GM21786 (cell line): ENCODE data around the gene INO80.
A peak's percentile ranks its signal among the peaks of the same experiment; 100 is the strongest.
"Not testable (repeated sequence)": the region's sequence is repeated elsewhere in the genome, so short reads cannot be mapped to it uniquely, and the experiment has no call there.

Experiments used
- ATAC-seq: cut with Tn5 transposase; IDR thresholded peaks from one replicate; pipeline ENCODE4 v1.9.1; 2021; ENCODE audit not compliant: unreplicated experiment

Gene INO80

GRCh38 chr15:41116116-41116961 lies at the start of gene INO80:
TSS of gene INO80 (minus strand) at chr15:41116280. CDS start at chr15:41096310, 19,970 bp downstream.
- ATAC-seq: peak; percentile 80

- no peak for ATAC-seq
Measured at GRCh38 chr15:41161736-41162135, 45.7 kb upstream of the INO80 start.

- no peak for ATAC-seq
Measured at GRCh38 chr15:41161336-41161735, 45.3 kb upstream of the INO80 start.

GRCh38 chr15:41160639-41161315 lies 44.7 kb upstream of the INO80 start:
- no peak for ATAC-seq

GRCh38 chr15:41154412-41154811 lies 38.3 kb upstream of the INO80 start:
- ATAC-seq: no peak

GRCh38 chr15:41153733-41154132 lies 37.7 kb upstream of the INO80 start:
- ATAC-seq: no peak

- no peak for ATAC-seq
Measured at GRCh38 chr15:41151451-41152005, 35.4 kb upstream of the INO80 start.

GRCh38 chr15:41150279-41150678 lies 34.2 kb upstream of the INO80 start:
- no peak for ATAC-seq

- no peak for ATAC-seq
Measured at GRCh38 chr15:41148065-41148464, 32.0 kb upstream of the INO80 start.

GRCh38 chr15:41139619-41140018 lies 23.5 kb upstream of the INO80 start:
- no peak for ATAC-seq

- ATAC-seq: not testable (repeated sequence)
Measured at GRCh38 chr15:41139112-41139511, 23.0 kb upstream of the INO80 start.

- not testable (repeated sequence) for ATAC-seq
Measured at GRCh38 chr15:41135580-41135979, 19.5 kb upstream of the INO80 start.

GRCh38 chr15:41133454-41133853 lies 17.4 kb upstream of the INO80 start:
- no peak for ATAC-seq

GRCh38 chr15:41132094-41132493 lies 16.0 kb upstream of the INO80 start:
- not testable (repeated sequence) for ATAC-seq

GRCh38 chr15:41128174-41128902 lies 12.3 kb upstream of the INO80 start:
- ATAC-seq: no peak

GRCh38 chr15:41125931-41126642 lies 10.0 kb upstream of the INO80 start:
- ATAC-seq: no peak

GRCh38 chr15:41125063-41125669 lies 9.1 kb upstream of the INO80 start:
- no peak for ATAC-seq

GRCh38 chr15:41124058-41124457 lies 8.0 kb upstream of the INO80 start:
- ATAC-seq: no peak

- ATAC-seq: no peak
Measured at GRCh38 chr15:41122849-41123248, 6.8 kb upstream of the INO80 start.

- ATAC-seq: no peak
Measured at GRCh38 chr15:41121951-41122350, 5.9 kb upstream of the INO80 start.
